NB4 (cell line): ENCODE measurements around the gene VSIG1.

ENCODE experiments used
- DNase-seq: peaks from one replicate; pipeline ENCODE4 v3.0.0; 2010; ENCODE audit warnings: low read depth
- H3K4me3 ChIP-seq: one replicate; pipeline ENCODE4 v1.5.1; 2011; ENCODE audit warnings: mild to moderate bottlenecking, low read depth, low read length, moderate library complexity
- MYC ChIP-seq: IDR thresholded peaks from 2 replicates; pipeline ENCODE4 v1.6.1; 2011; ENCODE audit warnings: low read depth, low read length
- POLR2A ChIP-seq: IDR thresholded peaks from 2 replicates; pipeline ENCODE4 v1.6.1; 2011; ENCODE audit warnings: mild to moderate bottlenecking; ENCODE audit not compliant: insufficient read length; ENCODE audit errors: extremely low read depth
- TF ChIP-seq, protein P1 (sequence below): IDR thresholded peaks from one replicate; pipeline ENCODE4 v1.5.1; 2012; ENCODE audit warnings: low read depth, low read length
- TF ChIP-seq, protein P2 (sequence below): IDR thresholded peaks from 2 replicates; pipeline ENCODE4 v1.6.1; 2011; ENCODE audit warnings: low read depth, low read length

Gene VSIG1

DNA sequence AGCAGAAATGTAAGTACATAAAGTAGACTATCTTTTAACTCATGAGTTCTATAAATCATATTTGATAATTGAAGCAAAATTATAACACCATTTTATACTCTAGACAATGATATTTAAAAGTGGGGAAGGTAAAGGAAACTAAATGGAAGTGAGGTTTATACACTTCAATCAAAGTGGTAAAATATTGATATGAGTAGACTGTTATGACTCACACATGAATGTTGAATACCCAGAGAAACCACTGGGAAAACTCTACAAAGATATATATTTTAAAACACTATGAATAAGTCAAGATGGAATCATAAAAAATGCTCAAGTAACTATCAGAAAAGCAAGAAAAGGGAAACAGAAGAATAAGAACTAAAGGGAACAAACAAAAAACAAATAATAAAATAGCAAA lies 8.4 kb downstream of the VSIG1 start:
- TF ChIP-seq, protein P1, sequence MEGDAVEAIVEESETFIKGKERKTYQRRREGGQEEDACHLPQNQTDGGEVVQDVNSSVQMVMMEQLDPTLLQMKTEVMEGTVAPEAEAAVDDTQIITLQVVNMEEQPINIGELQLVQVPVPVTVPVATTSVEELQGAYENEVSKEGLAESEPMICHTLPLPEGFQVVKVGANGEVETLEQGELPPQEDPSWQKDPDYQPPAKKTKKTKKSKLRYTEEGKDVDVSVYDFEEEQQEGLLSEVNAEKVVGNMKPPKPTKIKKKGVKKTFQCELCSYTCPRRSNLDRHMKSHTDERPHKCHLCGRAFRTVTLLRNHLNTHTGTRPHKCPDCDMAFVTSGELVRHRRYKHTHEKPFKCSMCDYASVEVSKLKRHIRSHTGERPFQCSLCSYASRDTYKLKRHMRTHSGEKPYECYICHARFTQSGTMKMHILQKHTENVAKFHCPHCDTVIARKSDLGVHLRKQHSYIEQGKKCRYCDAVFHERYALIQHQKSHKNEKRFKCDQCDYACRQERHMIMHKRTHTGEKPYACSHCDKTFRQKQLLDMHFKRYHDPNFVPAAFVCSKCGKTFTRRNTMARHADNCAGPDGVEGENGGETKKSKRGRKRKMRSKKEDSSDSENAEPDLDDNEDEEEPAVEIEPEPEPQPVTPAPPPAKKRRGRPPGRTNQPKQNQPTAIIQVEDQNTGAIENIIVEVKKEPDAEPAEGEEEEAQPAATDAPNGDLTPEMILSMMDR = no peak
- TF ChIP-seq POLR2A (no peak), MYC (no peak)
- TF ChIP-seq, protein P2, sequence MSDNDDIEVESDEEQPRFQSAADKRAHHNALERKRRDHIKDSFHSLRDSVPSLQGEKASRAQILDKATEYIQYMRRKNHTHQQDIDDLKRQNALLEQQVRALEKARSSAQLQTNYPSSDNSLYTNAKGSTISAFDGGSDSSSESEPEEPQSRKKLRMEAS = no peak
- DNase-seq = no peak
- no peak overlapping the region for H3K4me3 ChIP-seq

DNA sequence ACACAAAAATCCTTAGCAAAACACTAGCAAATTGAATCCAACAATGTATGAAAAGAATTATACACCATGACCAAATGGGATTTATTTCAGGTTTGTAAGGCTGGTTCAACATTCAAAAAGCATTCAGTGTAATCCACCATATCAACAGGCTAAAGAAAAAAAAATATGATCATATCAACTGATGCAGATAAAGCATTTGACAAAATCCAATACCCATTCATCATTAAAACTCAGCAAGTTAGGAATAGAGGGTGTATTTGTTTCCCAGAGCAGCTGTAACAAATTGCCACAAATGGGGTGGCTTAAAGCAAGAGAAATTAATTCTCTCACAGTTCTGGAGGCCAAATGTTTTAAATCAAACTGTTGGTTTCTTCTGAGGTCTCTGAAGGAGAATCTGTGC lies 10.7 kb downstream of the VSIG1 start:
- no peak for DNase-seq
- TF ChIP-seq MYC = no peak
- TF ChIP-seq, protein P1 = no peak
- no peak for TF ChIP-seq POLR2A
- TF ChIP-seq, protein P2 = no peak
- H3K4me3 ChIP-seq = no peak overlapping the region

DNA sequence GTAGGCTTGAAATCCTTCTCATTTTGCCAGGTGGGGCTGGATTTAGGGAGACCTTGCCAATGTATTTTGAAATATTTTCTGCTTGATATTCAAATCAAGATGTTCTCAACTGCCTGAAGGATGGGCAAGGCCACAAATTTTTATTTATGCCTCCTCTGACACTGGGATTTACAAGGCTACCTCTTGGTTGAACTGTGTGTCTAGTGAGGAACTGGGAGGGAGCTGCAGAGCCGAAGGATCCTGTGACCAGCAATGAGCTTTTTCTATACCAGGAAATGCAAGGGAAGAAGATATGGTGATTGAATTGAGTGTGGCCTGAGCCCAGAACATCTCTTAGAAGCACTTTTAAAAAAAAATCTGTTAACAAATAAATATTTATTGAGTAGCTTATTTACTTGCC lies 14.9 kb downstream of the VSIG1 start:
- DNase-seq = no peak
- H3K4me3 ChIP-seq = no peak overlapping the region
- TF ChIP-seq, protein P1 = no peak
- TF ChIP-seq MYC (no peak), POLR2A (no peak)
- TF ChIP-seq, protein P2 = no peak

GRCh38 chrX:108064001-108064400 lies 19.1 kb downstream of the VSIG1 start:
- no peak for TF ChIP-seq MYC
- TF ChIP-seq, protein P2 = no peak
- TF ChIP-seq, protein P1 = no peak
- H3K4me3 ChIP-seq = no peak overlapping the region
- no peak for DNase-seq

GRCh38 chrX:108064613-108065012 lies 19.7 kb downstream of the VSIG1 start:
- DNase-seq = no peak
- H3K4me3 ChIP-seq = no peak overlapping the region
- no peak for TF ChIP-seq POLR2A
- TF ChIP-seq MYC = no peak
- TF ChIP-seq, protein P1 = no peak
- TF ChIP-seq, protein P2 = no peak

GRCh38 chrX:108068121-108068520 lies 23.3 kb downstream of the VSIG1 start:
- TF ChIP-seq POLR2A (no peak), MYC (no peak)
- TF ChIP-seq, protein P1 = no peak
- TF ChIP-seq, protein P2 = no peak
- H3K4me3 ChIP-seq = no peak overlapping the region
- DNase-seq = no peak
